Spleen (tissue), 7 donors: Measurements from ENCODE around the gene MLH3.

ENCODE experiments used
- CTCF ChIP-seq, 11 experiments: fragments of 200-600 bp in 7 of 11; fragments of 450-650 bp in 4 of 11; sonication (generic) in 4 of 11; IDR thresholded peaks in 8 of 11; conservative IDR thresholded peaks in 3 of 11; 1 replicate in 7 of 11; 2 replicates in 4 of 11; pipeline versions ENCODE4 v1.4.0 to v1.8.0; 2016 to 2021; ENCODE audit warnings: antibody characterized with exemption in 11 of 11, inconsistent platforms in 4 of 11, mild to moderate bottlenecking in 1 of 11
- POLR2AphosphoS5 ChIP-seq, 3 donors: sonication (generic); formaldehyde crosslinking; IDR thresholded peaks; one replicate each; pipeline ENCODE4 v1.5.1; 2017; ENCODE audit warnings: antibody characterized with exemption in 3 of 3
- donor health status: DM: no; HTN: no; CAD: no; lungs with moderate emphysema.
- donor health status: DM: no; HTN: no; CAD: no.
- donor health status: DM: no; HTN: no; CAD: no.

GRCh38 chr14:74981833-74982232 is 69.4 kb downstream of the MLH3 start:
- no peak for TF ChIP-seq POLR2AphosphoS5 (IDR thresholded peaks at IDR 0.05)
- no peak for TF ChIP-seq CTCF (IDR thresholded peaks at IDR 0.05 in 8 of 11, conservative IDR thresholded peaks at IDR 0.05 in 3 of 11)
